A549 treated with Hydrocortisone at 1 μM for 4 hours (cell line): ENCODE data around the gene XPNPEP3. TPM values are rescaled to one million over a fixed set of nuclear protein-coding genes. Genes with fewer than 3 reads are reported as not detected.

Source experiments
- total RNA-seq: library from RNA; stranded (reverse); fragments of 200-300 nt; extraction: Qiagen RNA extraction; gene quantifications from 5 replicates; pipeline ENCODE4 v1.2.3, GENCODE V29; 2022

XPNPEP3 gene
- 7.8 to 11.6 TPM (median 9.2 TPM) in 5 replicates for total RNA-seq

DNA sequence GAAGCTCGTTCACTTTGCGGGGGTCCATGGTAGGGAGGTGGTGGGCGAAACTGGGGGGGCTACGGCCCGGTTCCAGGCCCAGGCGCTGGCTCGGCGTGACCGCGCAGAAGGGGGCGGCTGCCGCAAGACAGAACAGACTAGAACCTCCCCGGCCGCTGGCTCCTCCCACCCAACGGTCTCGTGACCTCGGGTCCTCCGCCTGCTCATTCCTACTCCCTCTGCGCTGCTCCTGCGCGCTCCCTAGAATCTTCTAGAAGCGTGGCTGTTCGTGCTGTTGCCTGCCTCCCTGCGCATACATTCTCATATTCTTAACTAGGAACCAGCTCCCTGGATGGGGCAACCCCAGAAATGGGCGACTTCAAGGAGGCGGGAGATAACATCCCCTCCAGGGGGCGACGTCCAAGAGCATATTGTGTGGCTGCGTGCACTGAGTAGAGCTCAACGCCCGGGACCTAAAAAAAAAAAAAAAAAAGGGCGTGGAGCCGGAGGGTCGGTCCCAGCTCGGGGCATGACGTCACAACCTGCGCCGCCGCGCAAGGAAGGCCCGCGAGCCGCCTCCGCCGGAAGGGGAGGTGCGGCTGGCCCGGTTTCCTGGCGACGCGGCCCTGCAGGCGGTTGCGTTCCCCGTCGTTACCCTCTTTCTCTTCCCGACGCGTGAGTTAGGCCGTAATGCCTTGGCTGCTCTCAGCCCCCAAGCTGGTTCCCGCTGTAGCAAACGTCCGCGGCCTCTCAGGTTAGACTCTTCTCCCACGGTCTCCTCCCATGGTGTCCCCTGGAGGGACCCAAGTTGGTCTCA lies at the start of gene XPNPEP3, which contains the start of gene ST13:
Gene XPNPEP3, plus strand, starts transcription at position 636 of the 796 bp plus-strand sequence. Its CDS starts 34 bp downstream, at position 670.
Gene ST13, minus strand, starts transcription at position 127 of the 796 bp plus-strand sequence. Its CDS starts 99 bp downstream, at position 28.

GRCh38 chr22:40818747-40819598 lies 38.0 kb upstream of the XPNPEP3 start, which contains the start of gene SLC25A17:
TSS of gene SLC25A17 (minus strand) at chr22:40819346. CDS start at chr22:40819248, 98 bp downstream.

GRCh38 chr22:40862013-40862412 lies 5.1 kb downstream of the XPNPEP3 start, which contains the start of gene DNAJB7:
TSS of gene DNAJB7 (minus strand) at chr22:40862113. CDS start at chr22:40861994, 119 bp downstream.

DNA sequence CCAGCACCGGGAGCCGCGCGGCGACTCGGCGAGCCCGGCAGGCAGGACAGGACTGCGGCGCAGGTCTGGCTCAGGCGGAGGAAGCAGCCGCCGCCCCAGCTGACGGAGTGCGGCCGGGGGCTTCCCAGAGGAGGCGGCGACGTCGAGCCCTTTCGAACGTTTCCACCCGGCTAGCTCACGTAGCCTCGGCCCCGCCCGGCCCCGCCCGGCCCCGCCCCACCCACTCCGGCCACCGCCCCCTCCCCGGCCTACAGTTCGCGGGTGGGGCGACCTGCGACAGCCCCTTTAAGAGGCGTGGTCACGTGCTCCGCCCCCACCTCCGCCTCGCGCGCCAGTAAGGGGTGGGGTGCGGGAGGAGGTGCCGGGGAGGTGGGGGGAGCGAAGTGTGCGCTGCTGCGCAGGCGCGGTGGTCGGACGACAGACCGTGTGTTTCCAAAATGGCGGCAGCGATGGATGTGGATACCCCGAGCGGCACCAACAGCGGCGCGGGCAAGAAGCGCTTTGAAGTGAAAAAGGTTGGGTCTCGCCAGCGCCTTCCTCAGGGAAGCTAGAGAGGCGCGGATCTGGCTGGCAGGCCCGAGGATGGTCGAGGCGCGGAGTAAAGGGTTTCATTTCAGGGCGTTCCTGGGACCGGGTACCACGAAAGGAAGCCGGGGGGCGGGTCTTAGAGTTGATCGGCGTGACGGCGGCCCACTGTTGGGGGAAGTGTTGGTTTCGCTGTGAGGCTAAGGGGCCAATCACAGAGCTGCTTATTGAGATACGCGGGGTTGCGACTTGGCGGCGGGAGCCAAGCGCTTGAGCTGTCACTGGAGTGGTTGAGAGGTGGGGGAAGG lies 94.2 kb downstream of the XPNPEP3 start, which contains the start of gene RBX1:
Gene RBX1, plus strand, starts transcription at position 417 of the 833 bp plus-strand sequence. Its CDS starts 21 bp downstream, at position 438.

Other genes with a start within 250 kb of the XPNPEP3 start
- 52.3 to 64.0 TPM (median 58.8 TPM) in 5 replicates for gene MRTFA, start 220.4 kb upstream of the XPNPEP3 start, total RNA-seq
- not detected in 5 replicates for gene MCHR1, start 177.7 kb upstream of the XPNPEP3 start, total RNA-seq
- 21.4 to 25.6 TPM (median 23.7 TPM) in 5 replicates for gene SLC25A17, start 37.8 kb upstream of the XPNPEP3 start, total RNA-seq
- gene ST13, start 509 bp upstream of the XPNPEP3 start, total RNA-seq = 162 to 187 TPM (median 164 TPM) in 5 replicates
- gene DNAJB7, start 5.0 kb downstream of the XPNPEP3 start, total RNA-seq = not detected in 5 replicates
- gene RBX1, start 94.2 kb downstream of the XPNPEP3 start, total RNA-seq = 43.0 to 59.4 TPM (median 57.0 TPM) in 5 replicates
- gene EP300, start 235.4 kb downstream of the XPNPEP3 start, total RNA-seq = 15.4 to 30.1 TPM (median 19.7 TPM) in 5 replicates